GM12891 (cell line): ENCODE measurements around the gene IDH2.

Source experiments
- POLR2A ChIP-seq: IDR thresholded peaks from 2 replicates; pipeline ENCODE4 v1.6.1; 2011; ENCODE audit warnings: low read depth, low read length, control low read depth
- POLR2AphosphoS5 ChIP-seq: IDR thresholded peaks from 2 replicates; pipeline ENCODE4 v1.6.1; 2011; ENCODE audit warnings: low read depth, low read length, control low read depth
- SPI1 ChIP-seq: IDR thresholded peaks from 2 replicates; pipeline ENCODE4 v1.6.1; 2011; ENCODE audit warnings: low read depth, low read length, control low read depth
- TAF1 ChIP-seq: IDR thresholded peaks from 2 replicates; pipeline ENCODE4 v1.6.1; 2011; ENCODE audit warnings: low read depth, low read length, control low read depth

- TF ChIP-seq POLR2A (no peak), POLR2AphosphoS5 (no peak), TAF1 (no peak), SPI1 (no peak)
Observed at GRCh38 chr15:90067953-90068606, 34.2 kb downstream of the IDH2 start.
